MCF 10A (cell line): Measurements from ENCODE around the gene ARID5A. TPM values are rescaled to one million over a fixed set of nuclear protein-coding genes. Genes with fewer than 3 reads are reported as not detected.

ENCODE experiments used
- BruUV-seq: library from RNA; stranded (reverse); fragments of 400-500 nt; replicated peaks from 2 replicates; lab custom pipeline; 2021; lab: Mats Ljungman, UMichigan
- CTCF ChIA-PET: fragments of 300-600 bp; sonication (Branson Sonifier 250); formaldehyde crosslinking; extraction: SDS; loops from one replicate; lab custom pipeline; 2021; ENCODE audit warnings: antibody characterized with exemption, inconsistent platforms; lab: Yijun Ruan, JAX
- POLR2A ChIA-PET: fragments of 300-600, 350-650 bp; sonication (Branson Sonifier 250); formaldehyde crosslinking; extraction: SDS; loops from one replicate; lab custom pipeline; 2020; ENCODE audit warnings: antibody characterized with exemption, inconsistent platforms; lab: Yijun Ruan, JAX
- DNase-seq: peaks from one replicate; pipeline ENCODE4 v3.0.0-alpha.2; 2018; ENCODE audit not compliant: unreplicated experiment
- H3K27ac Mint-ChIP-seq: one replicate; pipeline ENCODE4 v1.8.0; 2022; ENCODE audit warnings: mild to moderate bottlenecking, low read depth, mixed read lengths; ENCODE audit not compliant: unreplicated experiment
- H3K27me3 Mint-ChIP-seq: one replicate; pipeline ENCODE4 v1.8.0; 2022; ENCODE audit warnings: mixed read lengths; ENCODE audit not compliant: insufficient read depth, unreplicated experiment
- H3K36me3 Mint-ChIP-seq: one replicate; pipeline ENCODE4 v1.8.0; 2022; ENCODE audit warnings: mild to moderate bottlenecking, moderate library complexity, mixed read lengths; ENCODE audit not compliant: insufficient read depth, unreplicated experiment
- H3K4me1 Mint-ChIP-seq: one replicate; pipeline ENCODE4 v1.8.0; 2022; ENCODE audit warnings: mixed read lengths; ENCODE audit not compliant: insufficient read depth, unreplicated experiment
- H3K4me3 Mint-ChIP-seq: one replicate; pipeline ENCODE4 v1.8.0; 2022; ENCODE audit warnings: mild to moderate bottlenecking, moderate library complexity, mixed read lengths; ENCODE audit not compliant: unreplicated experiment
- H3K9me3 Mint-ChIP-seq: one replicate; pipeline ENCODE4 v1.8.0; 2022; ENCODE audit warnings: mixed read lengths; ENCODE audit not compliant: unreplicated experiment
- intact Hi-C: fragments of 100-400 bp; cut with micrococcal nuclease; formaldehyde crosslinking; loops from 2 replicates; pipeline ENCODE4 v1.14.1; 2022
- total RNA-seq: library from RNA; stranded (reverse); gene quantifications from 2 replicates; pipeline ENCODE4 v1.2.3, GENCODE V29; 2022
- TF ChIP-seq, protein P1 (sequence below): fragments of 200-600 bp; IDR thresholded peaks from one replicate; pipeline ENCODE4 v1.8.0; 2022; ENCODE audit warnings: antibody characterized with exemption, mild to moderate bottlenecking; ENCODE audit not compliant: unreplicated experiment

Gene ARID5A
- total RNA-seq, 1 experiment from 2014 or later: 3.4 TPM

GRCh38 chr2:96546797-96547196 lies 10.2 kb downstream of the ARID5A start:
- intact Hi-C loops: no loop called here
- ChIA-PET POLR2A (no interaction called here), CTCF (interaction anchor here (0.6 to 1.3 kb wide), 2 partner anchors 12 to 13 kb away, joined by 3 read pairs; no protein-coding TSS in a partner anchor)
- no peaks in the 10 kb centered on the region for H3K9me3 Mint-ChIP-seq
- no peak overlapping the region for H3K27ac Mint-ChIP-seq
- TF ChIP-seq, protein P1, sequence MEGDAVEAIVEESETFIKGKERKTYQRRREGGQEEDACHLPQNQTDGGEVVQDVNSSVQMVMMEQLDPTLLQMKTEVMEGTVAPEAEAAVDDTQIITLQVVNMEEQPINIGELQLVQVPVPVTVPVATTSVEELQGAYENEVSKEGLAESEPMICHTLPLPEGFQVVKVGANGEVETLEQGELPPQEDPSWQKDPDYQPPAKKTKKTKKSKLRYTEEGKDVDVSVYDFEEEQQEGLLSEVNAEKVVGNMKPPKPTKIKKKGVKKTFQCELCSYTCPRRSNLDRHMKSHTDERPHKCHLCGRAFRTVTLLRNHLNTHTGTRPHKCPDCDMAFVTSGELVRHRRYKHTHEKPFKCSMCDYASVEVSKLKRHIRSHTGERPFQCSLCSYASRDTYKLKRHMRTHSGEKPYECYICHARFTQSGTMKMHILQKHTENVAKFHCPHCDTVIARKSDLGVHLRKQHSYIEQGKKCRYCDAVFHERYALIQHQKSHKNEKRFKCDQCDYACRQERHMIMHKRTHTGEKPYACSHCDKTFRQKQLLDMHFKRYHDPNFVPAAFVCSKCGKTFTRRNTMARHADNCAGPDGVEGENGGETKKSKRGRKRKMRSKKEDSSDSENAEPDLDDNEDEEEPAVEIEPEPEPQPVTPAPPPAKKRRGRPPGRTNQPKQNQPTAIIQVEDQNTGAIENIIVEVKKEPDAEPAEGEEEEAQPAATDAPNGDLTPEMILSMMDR: no peak
- H3K4me3 Mint-ChIP-seq: no peak overlapping the region
- no peaks in the 10 kb centered on the region for H3K27me3 Mint-ChIP-seq
- BruUV-seq: no TSS peak
- DNase-seq: no peak
- no peaks in the 10 kb centered on the region for H3K36me3 Mint-ChIP-seq
- no peaks in the 10 kb centered on the region for H3K4me1 Mint-ChIP-seq

DNA sequence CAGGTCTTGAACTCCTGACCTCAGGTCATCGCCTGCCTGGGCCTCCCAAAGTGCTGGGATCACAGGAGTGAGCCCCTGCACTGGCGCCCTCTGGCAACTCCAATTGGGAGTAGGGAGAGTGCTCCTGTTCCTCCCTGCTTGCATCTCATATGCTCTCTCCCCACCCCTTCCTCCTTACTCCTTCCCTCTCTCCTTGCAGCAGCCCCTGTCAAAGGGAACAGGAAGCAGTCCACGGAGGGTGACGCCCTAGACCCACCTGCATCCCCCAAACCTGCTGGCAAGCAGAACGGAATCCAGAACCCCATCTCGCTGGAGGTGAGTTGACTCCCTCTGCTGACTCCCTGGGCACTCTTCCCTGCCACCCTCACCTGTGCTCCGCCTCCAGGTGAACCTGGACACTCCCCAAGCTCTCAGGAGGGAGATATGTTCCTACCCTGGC lies 10.7 kb downstream of the ARID5A start:
- no peak overlapping the region for H3K27ac Mint-ChIP-seq
- BruUV-seq: no TSS peak
- H3K4me1 Mint-ChIP-seq: no peaks in the 10 kb centered on the region
- intact Hi-C loops: no loop called here
- H3K4me3 Mint-ChIP-seq: no peak overlapping the region
- DNase-seq: no peak
- CTCF ChIA-PET: interaction anchor here (0.6 to 2.0 kb wide), 3 partner anchors 12 to 141 kb away, joined by 3 to 10 read pairs (median 3); no protein-coding TSS in a partner anchor
- POLR2A ChIA-PET: no interaction called here
- no peaks in the 10 kb centered on the region for H3K9me3 Mint-ChIP-seq
- TF ChIP-seq, protein P1: no peak
- no peaks in the 10 kb centered on the region for H3K27me3 Mint-ChIP-seq
- no peaks in the 10 kb centered on the region for H3K36me3 Mint-ChIP-seq

- Mint-ChIP-seq H3K36me3 (no peaks in the 10 kb centered on the region), H3K9me3 (no peaks in the 10 kb centered on the region), H3K27ac (no peak overlapping the region), H3K4me3 (no peak overlapping the region), H3K4me1 (no peaks in the 10 kb centered on the region), H3K27me3 (no peaks in the 10 kb centered on the region)
- no peak for DNase-seq
- POLR2A ChIA-PET: no interaction called here
- no TSS peak for BruUV-seq
- intact Hi-C loops: no loop called here
- CTCF ChIA-PET: interaction anchor here (0.6 to 2.0 kb wide), 5 partner anchors 11 to 321 kb away, joined by 3 to 10 read pairs (median 3); no protein-coding TSS in a partner anchor
- TF ChIP-seq, protein P1: no peak
Measured at GRCh38 chr2:96547731-96548171, 11.2 kb downstream of the ARID5A start.

DNA sequence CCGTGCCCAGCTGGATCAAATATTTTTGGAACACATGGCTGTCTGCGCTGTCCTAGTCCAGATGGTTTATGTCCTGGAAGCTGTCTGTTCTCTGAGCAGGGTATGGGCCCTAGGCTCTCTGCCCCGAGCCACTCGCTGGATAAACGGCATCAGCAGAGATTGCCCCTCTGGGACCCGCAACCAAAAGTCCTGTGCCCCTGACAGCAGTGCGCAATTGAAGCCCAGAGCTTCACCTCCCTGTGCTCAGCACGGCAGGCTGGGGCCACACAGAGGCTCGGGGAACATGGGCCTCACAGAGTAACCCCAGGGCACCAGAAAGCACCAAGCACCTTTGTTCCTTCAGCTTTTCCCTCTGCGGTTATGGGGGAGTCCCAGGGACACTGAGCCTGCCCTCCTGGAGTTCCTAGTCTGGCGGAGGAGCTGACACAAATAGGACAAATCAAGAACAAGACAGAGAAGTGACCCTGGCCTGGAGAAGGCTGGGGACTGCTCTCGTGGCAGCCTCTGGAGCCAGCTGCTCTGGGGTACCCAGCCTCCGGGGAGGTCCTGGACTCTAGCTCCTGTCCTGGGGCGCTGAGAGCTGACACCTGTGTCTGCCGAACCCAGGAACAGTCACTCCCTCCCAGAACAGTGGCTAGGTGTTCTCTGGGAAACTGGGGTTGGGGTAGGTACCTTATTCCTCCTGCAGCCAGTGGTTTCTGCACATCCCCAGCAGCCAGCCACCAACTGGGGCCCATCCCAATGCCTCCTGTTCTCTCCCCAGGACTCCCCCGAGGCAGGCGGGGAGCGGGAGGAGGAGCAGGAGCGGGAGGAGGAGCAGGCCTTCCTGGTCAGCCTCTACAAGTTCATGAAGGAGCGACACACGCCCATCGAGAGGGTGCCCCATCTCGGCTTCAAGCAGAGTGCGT lies 12.3 kb downstream of the ARID5A start:
- Mint-ChIP-seq H3K4me1 (no peaks in the 10 kb centered on the region), H3K9me3 (no peaks in the 10 kb centered on the region), H3K27ac (no peak overlapping the region), H3K36me3 (no peaks in the 10 kb centered on the region), H3K27me3 (no peaks in the 10 kb centered on the region), H3K4me3 (no peak overlapping the region)
- no peak for DNase-seq
- POLR2A ChIA-PET: interaction anchor here (0.6 kb wide), 1 partner anchor 30 kb away, joined by 3 read pairs; no protein-coding TSS in a partner anchor
- CTCF ChIA-PET: interaction anchor here (0.6 to 2.0 kb wide), 4 partner anchors 16 to 320 kb away, joined by 3 to 10 read pairs (median 3); no protein-coding TSS in a partner anchor
- intact Hi-C loops: no loop called here
- no TSS peak for BruUV-seq
- TF ChIP-seq, protein P1: no peak
